OCI-LY1 (cell line): Measurements from ENCODE around the gene MCTS1.

Source experiments
- H2AFZ ChIP-seq: fragments of 200-600 bp; sonication (generic), shearing (Covaris generic); 2 replicates; pipeline ENCODE4 v1.6.0; 2014; ENCODE audit warnings: antibody characterized with exemption, mild to moderate bottlenecking, low read length
- H3F3A ChIP-seq: fragments of 200-600 bp; sonication (generic), shearing (Covaris generic); 2 replicates; pipeline ENCODE4 v1.6.0; 2014; ENCODE audit warnings: mild to moderate bottlenecking, antibody characterized with exemption, low read length, moderate library complexity; ENCODE audit not compliant: insufficient read depth
- H3K27ac ChIP-seq: fragments of 200-600 bp; sonication (generic); 2 replicates; pipeline ENCODE4 v1.5.1; 2014; ENCODE audit warnings: low read length, mixed run types, mild to moderate bottlenecking, low read depth; ENCODE audit not compliant: poor library complexity, severe bottlenecking
- H3K27me3 ChIP-seq: fragments of 200-600 bp; sonication (generic); 2 replicates; pipeline ENCODE4 v1.6.0; 2014; ENCODE audit warnings: antibody characterized with exemption, mild to moderate bottlenecking, low read length, moderate library complexity; ENCODE audit not compliant: insufficient read depth
- H3K36me3 ChIP-seq: fragments of 200-600 bp; sonication (generic); 2 replicates; pipeline ENCODE4 v1.6.1; 2014; ENCODE audit warnings: mild to moderate bottlenecking, antibody characterized with exemption, low read length, moderate library complexity, mixed read lengths; ENCODE audit not compliant: insufficient read depth
- H3K4me1 ChIP-seq: fragments of 200-600 bp; sonication (generic); 2 replicates; pipeline ENCODE4 v1.5.1; 2014; ENCODE audit warnings: mild to moderate bottlenecking, low read length, moderate library complexity; ENCODE audit not compliant: insufficient read depth, severe bottlenecking
- H3K4me2 ChIP-seq: fragments of 200-600 bp; sonication (generic), shearing (Covaris generic); 2 replicates; pipeline ENCODE4 v1.6.1; 2014; ENCODE audit warnings: low read length
- H3K4me3 ChIP-seq: fragments of 200-600 bp; sonication (generic); 2 replicates; pipeline ENCODE4 v1.5.1; 2014; ENCODE audit warnings: low read length, low read depth, mild to moderate bottlenecking, mixed read lengths; ENCODE audit not compliant: poor library complexity, severe bottlenecking
- H3K79me2 ChIP-seq: fragments of 200-600 bp; shearing (Covaris generic); 2 replicates; pipeline ENCODE4 v1.6.1; 2016; ENCODE audit warnings: mixed run types, low read length, mixed read lengths; ENCODE audit not compliant: insufficient read depth
- H3K9ac ChIP-seq: fragments of 200-600 bp; sonication (generic), shearing (Covaris generic); 2 replicates; pipeline ENCODE4 v1.6.1; 2014; ENCODE audit warnings: mild to moderate bottlenecking, low read length, mixed read lengths
- H3K9me2 ChIP-seq: fragments of 200-600 bp; sonication (generic), shearing (Covaris generic); 2 replicates; pipeline ENCODE4 v1.6.1; 2014; ENCODE audit warnings: low read depth, mild to moderate bottlenecking, low read length, mixed read lengths
- H3K9me3 ChIP-seq: fragments of 200-600 bp; shearing (Covaris generic); 2 replicates; pipeline ENCODE4 v1.6.1; 2014; ENCODE audit warnings: low read length, mixed read lengths
- H4K20me1 ChIP-seq: fragments of 200-600 bp; sonication (generic), shearing (Covaris generic); 2 replicates; pipeline ENCODE4 v1.6.0; 2016; ENCODE audit warnings: mild to moderate bottlenecking, low read length; ENCODE audit not compliant: insufficient read depth
- CTCF ChIP-seq: fragments of 200-600 bp; sonication (generic), shearing (Covaris generic); IDR thresholded peaks from 2 replicates; pipeline ENCODE4 v1.5.1; 2017; ENCODE audit warnings: mild to moderate bottlenecking, antibody characterized with exemption, low read length, moderate library complexity, mixed read lengths
- EZH2 ChIP-seq: fragments of 200-600 bp; sonication (generic), shearing (Covaris generic); IDR thresholded peaks from 2 replicates; pipeline ENCODE4 v1.8.0; 2017; ENCODE audit warnings: borderline replicate concordance, mixed run types, mild to moderate bottlenecking, antibody characterized with exemption, low read length, moderate library complexity, mixed read lengths

Gene MCTS1

GRCh38 chrX:120603707-120604360 is at the start of gene MCTS1:
Gene MCTS1 (plus strand): TSS chrX:120604101. CDS start chrX:120604237, 136 bp downstream.
- H2AFZ ChIP-seq, result peak within 1 kb of the TSS; percentile 68; the same call in 1 of the 2 replicates

GRCh38 chrX:120556251-120556650 is 47.6 kb upstream of the MCTS1 start:
- Histone ChIP-seq H4K20me1 (no peaks in the 10 kb centered on the region), H3K9me3 (no peaks in the 10 kb centered on the region), H3K9me2 (no peaks in the 10 kb centered on the region), H3K9ac (no peak overlapping the region), H3K4me2 (no peak overlapping the region), H3K79me2 (peaks cover 19% of the 10 kb centered on the region), H2AFZ (no peak overlapping the region), H3K4me1 (peaks cover 15% of the 10 kb centered on the region), H3K36me3 (peaks cover 37% of the 10 kb centered on the region), H3K27ac (no peak overlapping the region), H3K4me3 (no peak overlapping the region), H3K27me3 (no peaks in the 10 kb centered on the region), H3F3A (no peaks in the 10 kb centered on the region)
- TF ChIP-seq CTCF (no peak), EZH2 (no peak)

More at GRCh38 chrX:120603707-120604360, at the start of gene MCTS1:
- H4K20me1 ChIP-seq, result no peaks in the 10 kb centered on the region
- no peaks in the 10 kb centered on the region for H3K9me2 ChIP-seq
- peaks cover 24% of the 10 kb centered on the region for H3K36me3 ChIP-seq
- H3K4me2 ChIP-seq, result peak within 1 kb of the TSS; percentile 94
- peak within 1 kb of the TSS; percentile 85 for H3K4me3 ChIP-seq
- H3K27me3 ChIP-seq, result no peaks in the 10 kb centered on the region
- H3K9me3 ChIP-seq, result no peaks in the 10 kb centered on the region
- H3K79me2 ChIP-seq, result peaks cover 19% of the 10 kb centered on the region
- peak within 1 kb of the TSS; percentile 82 for H3K27ac ChIP-seq
- no peak for TF ChIP-seq CTCF
- no peak for TF ChIP-seq EZH2
- H3K4me1 ChIP-seq, result peaks cover 19% of the 10 kb centered on the region
- H3K9ac ChIP-seq, result peak within 1 kb of the TSS; percentile 93
- H3F3A ChIP-seq, result no peaks in the 10 kb centered on the region

- no peaks in the 10 kb centered on the region for H3K9me2 ChIP-seq
- H3K4me3 ChIP-seq, result peak overlapping the region; percentile 75
- H3F3A ChIP-seq, result no peaks in the 10 kb centered on the region; the same call in 1 of the 2 replicates
- H2AFZ ChIP-seq, result no peak overlapping the region
- H3K36me3 ChIP-seq, result peaks cover 25% of the 10 kb centered on the region
- H3K4me2 ChIP-seq, result peak overlapping the region; percentile 74
- H4K20me1 ChIP-seq, result no peaks in the 10 kb centered on the region
- peak overlapping the region; percentile 89 for H3K27ac ChIP-seq
- peaks cover 19% of the 10 kb centered on the region for H3K79me2 ChIP-seq
- no peaks in the 10 kb centered on the region for H3K27me3 ChIP-seq
- no peaks in the 10 kb centered on the region for H3K9me3 ChIP-seq
- H3K9ac ChIP-seq, result peak overlapping the region; percentile 88
- peaks cover 20% of the 10 kb centered on the region for H3K4me1 ChIP-seq
- TF ChIP-seq EZH2 (no peak), CTCF (no peak)
Measured at GRCh38 chrX:120559804-120560203, 44.1 kb upstream of the MCTS1 start.
